HuH-7.5 (cell line): Measurements from ENCODE around the gene SUPT3H.
"Not testable (repeated sequence)": the region's sequence is repeated elsewhere in the genome, so short reads cannot be mapped to it uniquely, and the experiment has no call there.

Experiments used
- DNase-seq: peaks from one replicate; pipeline ENCODE4 v3.0.0; 2011; ENCODE audit warnings: low spot score

SUPT3H gene

GRCh38 chr6:45054610-45055009 is 323.1 kb downstream of the SUPT3H start:
- DNase-seq = no peak

- DNase-seq = no peak
These were observed 325.4 kb downstream of the SUPT3H start for GRCh38 chr6:45052325-45052724.

GRCh38 chr6:45049188-45049843 is 328.4 kb downstream of the SUPT3H start:
- no peak for DNase-seq

- no peak for DNase-seq
These were observed 330.2 kb downstream of the SUPT3H start for GRCh38 chr6:45047573-45047972.

GRCh38 chr6:45045253-45045601 is 332.5 kb downstream of the SUPT3H start:
- DNase-seq = no peak

- DNase-seq = no peak
These were observed 333.1 kb downstream of the SUPT3H start for GRCh38 chr6:45044510-45045252.

- DNase-seq = no peak
These were observed 333.6 kb downstream of the SUPT3H start for GRCh38 chr6:45044086-45044485.

GRCh38 chr6:45042673-45043072 is 335.1 kb downstream of the SUPT3H start:
- DNase-seq = not testable (repeated sequence)

- DNase-seq = no peak
These were observed 339.5 kb downstream of the SUPT3H start for GRCh38 chr6:45038226-45038625.

- DNase-seq = no peak
These were observed 341.6 kb downstream of the SUPT3H start for GRCh38 chr6:45036103-45036502.

GRCh38 chr6:45032426-45032825 is 345.3 kb downstream of the SUPT3H start:
- no peak for DNase-seq

GRCh38 chr6:45031601-45032000 is 346.1 kb downstream of the SUPT3H start:
- DNase-seq = no peak

- no peak for DNase-seq
These were observed 350.6 kb downstream of the SUPT3H start for GRCh38 chr6:45027126-45027525.

- no peak for DNase-seq
These were observed 351.7 kb downstream of the SUPT3H start for GRCh38 chr6:45026003-45026516.

GRCh38 chr6:45024610-45025009 is 353.1 kb downstream of the SUPT3H start:
- no peak for DNase-seq

GRCh38 chr6:45021676-45022075 is 356.1 kb downstream of the SUPT3H start:
- no peak for DNase-seq

- DNase-seq = no peak
These were observed 365.0 kb downstream of the SUPT3H start for GRCh38 chr6:45012687-45013086.

GRCh38 chr6:45009576-45009975 is 368.2 kb downstream of the SUPT3H start:
- no peak for DNase-seq

GRCh38 chr6:45006893-45007292 is 370.8 kb downstream of the SUPT3H start:
- DNase-seq = no peak

GRCh38 chr6:45003961-45004360 is 373.8 kb downstream of the SUPT3H start:
- no peak for DNase-seq

- DNase-seq = no peak
These were observed 374.3 kb downstream of the SUPT3H start for GRCh38 chr6:45003387-45003786.

GRCh38 chr6:45002390-45003105 is 375.2 kb downstream of the SUPT3H start:
- DNase-seq = no peak

- no peak for DNase-seq
These were observed 376.1 kb downstream of the SUPT3H start for GRCh38 chr6:45001663-45002062.
